Stomach (tissue), 4 donors: ENCODE measurements around the gene TUBGCP2.

Experiments used
- CTCF ChIP-seq, 7 experiments: fragments of 450-650 bp in 4 of 7; fragments of 200-600 bp in 3 of 7; sonication (generic) in 3 of 7; IDR thresholded peaks; one replicate each; pipeline ENCODE4 v1.5.1; 2016 to 2019; ENCODE audit warnings: antibody characterized with exemption in 7 of 7, control low read depth in 2 of 7, mild to moderate bottlenecking in 1 of 7
- EP300 ChIP-seq: sonication (generic); formaldehyde crosslinking; IDR thresholded peaks from one replicate; pipeline ENCODE4 v1.6.1; 2017; ENCODE audit warnings: antibody characterized with exemption
- POLR2A ChIP-seq, 4 donors: fragments of 450-650 bp; IDR thresholded peaks; one replicate each; pipeline ENCODE4 v1.6.1; 2016; ENCODE audit warnings: antibody characterized with exemption in 4 of 4, control low read depth in 2 of 4, mild to moderate bottlenecking in 1 of 4, moderate library complexity in 1 of 4
- POLR2AphosphoS5 ChIP-seq, 3 donors: sonication (generic); formaldehyde crosslinking; IDR thresholded peaks; one replicate each; pipeline ENCODE4 v1.6.1; 2016; ENCODE audit warnings: antibody characterized with exemption in 3 of 3

- TF ChIP-seq CTCF (IDR thresholded peaks at IDR 0.05) (no peak), POLR2A (IDR thresholded peaks at IDR 0.05) (no peak), POLR2AphosphoS5 (IDR thresholded peaks at IDR 0.05) (no peak), EP300 (no peak)
Observed at GRCh38 chr10:133337370-133337725, 28.7 kb upstream of the TUBGCP2 start.
